PFSK-1 (cell line): Measurements from ENCODE around the gene KRTCAP2.

Experiments used
- FOXP2 ChIP-seq: optimal IDR thresholded peaks from 2 replicates; pipeline ENCODE3; 2011; ENCODE audit warnings: borderline replicate concordance, control low read depth, inconsistent platforms; ENCODE audit not compliant: insufficient read depth; ENCODE audit errors: extremely low read length, extremely low read depth
- POLR2AphosphoS5 ChIP-seq: IDR thresholded peaks from 2 replicates; pipeline ENCODE4 v1.6.1; 2012; ENCODE audit warnings: low read depth, mild to moderate bottlenecking, control low read depth, low read length, moderate library complexity
- REST ChIP-seq, 2 experiments: IDR thresholded peaks; 2 replicates each; pipeline versions ENCODE4 v1.6.1 to v1.8.0; 2011 to 2012; ENCODE audit warnings: low read depth in 2 of 2, low read length in 2 of 2, control low read depth in 1 of 2, inconsistent platforms in 1 of 2, mild to moderate bottlenecking in 1 of 2, moderate library complexity in 1 of 2; ENCODE audit not compliant: insufficient read depth in 1 of 2
- SIN3A ChIP-seq: IDR thresholded peaks from 2 replicates; pipeline ENCODE4 v1.6.1; 2012; ENCODE audit warnings: mild to moderate bottlenecking, low read length, moderate library complexity, borderline replicate concordance; ENCODE audit not compliant: insufficient read depth
- TAF1 ChIP-seq: IDR thresholded peaks from 2 replicates; pipeline ENCODE4 v1.6.1; 2012; ENCODE audit warnings: low read length, control low read depth, borderline replicate concordance; ENCODE audit not compliant: insufficient read depth

The KRTCAP2 gene

GRCh38 chr1:155178441-155179111 is 5.5 kb upstream of the KRTCAP2 start:
- TF ChIP-seq POLR2AphosphoS5 (no peak), SIN3A (no peak), FOXP2 (no peak), TAF1 (no peak), REST (IDR thresholded peaks at IDR 0.05; ENCODE audit: insufficient read depth in 1 of 2, low read depth in 2 of 2, low read length in 2 of 2) (no peak)

- no peak for TF ChIP-seq FOXP2
- TF ChIP-seq TAF1: no peak
- no peak for TF ChIP-seq REST (IDR thresholded peaks at IDR 0.05; ENCODE audit: insufficient read depth in 1 of 2, low read depth in 2 of 2, low read length in 2 of 2)
- no peak for TF ChIP-seq SIN3A
- TF ChIP-seq POLR2AphosphoS5: no peak
Measured at GRCh38 chr1:155177918-155178281, 4.8 kb upstream of the KRTCAP2 start.

GRCh38 chr1:155177192-155177917 is 4.3 kb upstream of the KRTCAP2 start:
- TF ChIP-seq TAF1 (no peak), SIN3A (no peak), REST (IDR thresholded peaks at IDR 0.05; ENCODE audit: insufficient read depth in 1 of 2, low read depth in 2 of 2, low read length in 2 of 2) (no peak), FOXP2 (no peak), POLR2AphosphoS5 (no peak)

- TF ChIP-seq REST (IDR thresholded peaks at IDR 0.05; ENCODE audit: insufficient read depth in 1 of 2, low read depth in 2 of 2, low read length in 2 of 2) (no peak), SIN3A (no peak), TAF1 (no peak), POLR2AphosphoS5 (no peak), FOXP2 (no peak)
Measured at GRCh38 chr1:155176544-155177071, 3.5 kb upstream of the KRTCAP2 start.
